PC-3 (cell line): ENCODE results near the gene PRR5L.

Experiments used
- CTCF ChIP-seq: fragments of 300-600 bp; sonication (generic); conservative IDR thresholded peaks from 2 replicates; pipeline ENCODE4 v1.5.1; 2017; ENCODE audit warnings: antibody characterized with exemption, low read depth, mild to moderate bottlenecking, low read length
- EZH2 ChIP-seq: fragments of 300-600 bp; sonication (generic); IDR thresholded peaks from one replicate; pipeline ENCODE4 v1.6.1; 2017; ENCODE audit warnings: antibody characterized with exemption, mild to moderate bottlenecking, low read length; ENCODE audit not compliant: unreplicated experiment
- EZH2phosphoT487 ChIP-seq: fragments of 300-600 bp; sonication (generic); IDR thresholded peaks from 2 replicates; pipeline ENCODE4 v1.6.1; 2018; ENCODE audit warnings: mild to moderate bottlenecking, antibody characterized with exemption, low read length, borderline replicate concordance

- no peak for TF ChIP-seq EZH2phosphoT487
- no peak for TF ChIP-seq CTCF
- no peak for TF ChIP-seq EZH2
Observed at GRCh38 chr11:36379653-36380052, 83.6 kb downstream of the PRR5L start.
